Loucy (cell line): ENCODE data around the gene BCAM.
"Not testable (repeated sequence)": the region's sequence is repeated elsewhere in the genome, so short reads cannot be mapped to it uniquely, and the experiment has no call there.

Experiments used
- H2AFZ ChIP-seq: fragments of 200-600 bp; sonication (generic); 2 replicates; pipeline ENCODE4 v1.6.0; 2016; ENCODE audit warnings: antibody characterized with exemption, mild to moderate bottlenecking, low read length, moderate library complexity
- H3F3A ChIP-seq: fragments of 200-600 bp; 2 replicates; pipeline ENCODE4 v1.6.0; 2016; ENCODE audit warnings: antibody characterized with exemption, low read depth, mild to moderate bottlenecking
- H3K27me3 ChIP-seq: fragments of 200-600 bp; sonication (generic); 2 replicates; pipeline ENCODE4 v1.6.1; 2014; ENCODE audit warnings: low read length, mild to moderate bottlenecking; ENCODE audit not compliant: insufficient read depth, poor library complexity, severe bottlenecking
- H3K36me3 ChIP-seq: fragments of 200-600 bp; sonication (generic); 2 replicates; pipeline ENCODE4 v1.6.1; 2016; ENCODE audit warnings: low read length; ENCODE audit not compliant: insufficient read depth
- H3K4me1 ChIP-seq: fragments of 200-600 bp; sonication (generic); 2 replicates; pipeline ENCODE4 v1.5.1; 2014; ENCODE audit warnings: low read length, mild to moderate bottlenecking; ENCODE audit not compliant: insufficient read depth, poor library complexity, severe bottlenecking
- H3K4me2 ChIP-seq: fragments of 200-600 bp; sonication (generic); 2 replicates; pipeline ENCODE4 v1.6.0; 2014; ENCODE audit warnings: antibody characterized with exemption, low read length, low read depth, mild to moderate bottlenecking; ENCODE audit not compliant: poor library complexity, severe bottlenecking
- H3K4me3 ChIP-seq: fragments of 200-600 bp; sonication (generic); 2 replicates; pipeline ENCODE4 v1.5.1; 2014; ENCODE audit warnings: low read length, mild to moderate bottlenecking, mixed read lengths; ENCODE audit not compliant: poor library complexity, severe bottlenecking
- H3K79me2 ChIP-seq: fragments of 200-600 bp; sonication (generic); 2 replicates; pipeline ENCODE4 v1.6.1; 2014; ENCODE audit warnings: low read length; ENCODE audit not compliant: insufficient read depth
- H3K9ac ChIP-seq: fragments of 200-600 bp; sonication (generic); 2 replicates; pipeline ENCODE4 v1.6.0; 2014; ENCODE audit warnings: mild to moderate bottlenecking, low read depth, low read length, moderate library complexity; ENCODE audit not compliant: poor library complexity, severe bottlenecking
- H3K9me2 ChIP-seq: fragments of 200-600 bp; sonication (generic); replicated peaks from 2 replicates; pipeline ENCODE4 v1.6.1; 2016; ENCODE audit warnings: low read depth, low read length, mixed read lengths
- H3K9me3 ChIP-seq: fragments of 200-600 bp; sonication (generic); 2 replicates; pipeline ENCODE4 v1.6.1; 2014; ENCODE audit warnings: mild to moderate bottlenecking, antibody characterized with exemption, low read length, low read depth; ENCODE audit not compliant: insufficient read depth
- H4K20me1 ChIP-seq: fragments of 200-600 bp; sonication (generic); 2 replicates; pipeline ENCODE4 v1.6.0; 2014; ENCODE audit warnings: antibody characterized with exemption, low read length, mild to moderate bottlenecking; ENCODE audit not compliant: insufficient read depth, poor library complexity, severe bottlenecking
- CTCF ChIP-seq: fragments of 200-600 bp; sonication (generic); conservative IDR thresholded peaks from 2 replicates; pipeline ENCODE4 v1.5.1; 2014; ENCODE audit warnings: mild to moderate bottlenecking, antibody characterized with exemption, low read length
- EZH2phosphoT487 ChIP-seq: fragments of 200-600 bp; IDR thresholded peaks from 2 replicates; pipeline ENCODE4 v1.6.1; 2018; ENCODE audit warnings: antibody characterized with exemption, mild to moderate bottlenecking, moderate library complexity, borderline replicate concordance

Gene BCAM

GRCh38 chr19:44824761-44825160 is 15.9 kb downstream of the BCAM start:
- TF ChIP-seq CTCF (no peak), EZH2phosphoT487 (no peak)
- H2AFZ ChIP-seq, result no peak overlapping the region
- H3K9ac ChIP-seq, result no peak overlapping the region
- H4K20me1 ChIP-seq, result no peaks in the 10 kb centered on the region
- H3K9me3 ChIP-seq, result no peaks in the 10 kb centered on the region
- no peak overlapping the region for H3K4me3 ChIP-seq
- H3F3A ChIP-seq, result no peaks in the 10 kb centered on the region
- no peaks in the 10 kb centered on the region for H3K4me1 ChIP-seq
- no peaks in the 10 kb centered on the region for H3K36me3 ChIP-seq
- H3K9me2 ChIP-seq, result no peaks in the 10 kb centered on the region
- no peaks in the 10 kb centered on the region for H3K27me3 ChIP-seq
- H3K4me2 ChIP-seq, result no peak overlapping the region
- H3K79me2 ChIP-seq, result no peaks in the 10 kb centered on the region

- H3K4me3 ChIP-seq, H2AFZ ChIP-seq, H3K9me2 ChIP-seq, H3K4me1 ChIP-seq, H3K36me3 ChIP-seq, H3F3A ChIP-seq, H3K27me3 ChIP-seq, H3K9ac ChIP-seq, H4K20me1 ChIP-seq, H3K79me2 ChIP-seq, H3K9me3 ChIP-seq, H3K4me2 ChIP-seq: not testable (repeated sequence)
Measured at GRCh38 chr19:44832875-44833274, 24.0 kb downstream of the BCAM start.

- not testable (repeated sequence) for H3F3A ChIP-seq, H3K9me2 ChIP-seq, H2AFZ ChIP-seq, H3K4me2 ChIP-seq, H3K79me2 ChIP-seq, H3K36me3 ChIP-seq, H3K9ac ChIP-seq, H3K27me3 ChIP-seq, H3K4me3 ChIP-seq, H3K9me3 ChIP-seq, H3K4me1 ChIP-seq, H4K20me1 ChIP-seq
Measured at GRCh38 chr19:44834399-44834798, 25.5 kb downstream of the BCAM start.

- TF ChIP-seq EZH2phosphoT487 (no peak), CTCF (no peak)
- Histone ChIP-seq H3K4me3 (no peak overlapping the region), H3K9me2 (no peaks in the 10 kb centered on the region), H3K9me3 (no peaks in the 10 kb centered on the region), H3K27me3 (no peaks in the 10 kb centered on the region), H3K4me1 (peaks cover 3% of the 10 kb centered on the region), H3K79me2 (no peaks in the 10 kb centered on the region), H4K20me1 (no peaks in the 10 kb centered on the region), H3K4me2 (no peak overlapping the region), H3F3A (no peaks in the 10 kb centered on the region), H2AFZ (no peak overlapping the region), H3K9ac (no peak overlapping the region), H3K36me3 (no peaks in the 10 kb centered on the region)
Measured at GRCh38 chr19:44839276-44839675, 30.4 kb downstream of the BCAM start.
